ES-I3 (cell line): ENCODE results near the gene OGG1.

Experiments used
- H3K36me3 ChIP-seq: 2 replicates; pipeline ENCODE4 v1.6.1; 2013; ENCODE audit warnings: mild to moderate bottlenecking, low read length, control low read depth, moderate library complexity; ENCODE audit not compliant: insufficient read depth
- H3K4me1 ChIP-seq: 2 replicates; pipeline ENCODE4 v1.6.1; 2013; ENCODE audit warnings: mild to moderate bottlenecking, control low read depth, low read length; ENCODE audit not compliant: insufficient read depth
- H3K9ac ChIP-seq: 2 replicates; pipeline ENCODE4 v1.6.1; 2013; ENCODE audit warnings: low read depth, mild to moderate bottlenecking, low read length, moderate library complexity
- H3K9me3 ChIP-seq: 2 replicates; pipeline ENCODE4 v1.6.1; 2013; ENCODE audit warnings: mild to moderate bottlenecking, low read length, moderate library complexity; ENCODE audit not compliant: control insufficient read depth, insufficient read depth

Gene OGG1

GRCh38 chr3:9793161-9793781, 43.5 kb downstream of the OGG1 start:
- H3K9me3 ChIP-seq = no peaks in the 10 kb centered on the region
- H3K36me3 ChIP-seq = peaks cover 6% of the 10 kb centered on the region
- H3K4me1 ChIP-seq = no peaks in the 10 kb centered on the region; the same call in 1 of the 2 replicates
- H3K9ac ChIP-seq = peak overlapping the region; percentile 81

GRCh38 chr3:9794400-9794799, 44.6 kb downstream of the OGG1 start:
- H3K9me3 ChIP-seq = no peaks in the 10 kb centered on the region
- no peak overlapping the region for H3K9ac ChIP-seq
- peaks cover 13% of the 10 kb centered on the region for H3K36me3 ChIP-seq
- no peaks in the 10 kb centered on the region; the same call in 1 of the 2 replicates for H3K4me1 ChIP-seq

GRCh38 chr3:9795207-9795606, 45.5 kb downstream of the OGG1 start:
- Histone ChIP-seq H3K36me3 (peaks cover 21% of the 10 kb centered on the region), H3K4me1 (no peaks in the 10 kb centered on the region; the same call in 1 of the 2 replicates), H3K9ac (no peak overlapping the region), H3K9me3 (no peaks in the 10 kb centered on the region)

GRCh38 chr3:9797196-9797945, 47.6 kb downstream of the OGG1 start:
- peaks cover 25% of the 10 kb centered on the region for H3K36me3 ChIP-seq
- no peaks in the 10 kb centered on the region for H3K9me3 ChIP-seq
- H3K4me1 ChIP-seq = no peaks in the 10 kb centered on the region; the same call in 1 of the 2 replicates
- H3K9ac ChIP-seq = no peak overlapping the region

GRCh38 chr3:9800529-9800928, 50.8 kb downstream of the OGG1 start:
- H3K9ac ChIP-seq = no peak overlapping the region
- H3K4me1 ChIP-seq = no peaks in the 10 kb centered on the region
- H3K9me3 ChIP-seq = no peaks in the 10 kb centered on the region
- H3K36me3 ChIP-seq = peaks cover 44% of the 10 kb centered on the region

GRCh38 chr3:9803494-9803893, 53.7 kb downstream of the OGG1 start:
- Histone ChIP-seq H3K36me3 (peaks cover 46% of the 10 kb centered on the region), H3K9me3 (no peaks in the 10 kb centered on the region), H3K4me1 (no peaks in the 10 kb centered on the region)

GRCh38 chr3:9804996-9805395, 55.2 kb downstream of the OGG1 start:
- H3K4me1 ChIP-seq = peaks cover 6% of the 10 kb centered on the region; the same call in 1 of the 2 replicates
- no peaks in the 10 kb centered on the region for H3K9me3 ChIP-seq
- no peak overlapping the region for H3K9ac ChIP-seq
- H3K36me3 ChIP-seq = peaks cover 35% of the 10 kb centered on the region

More at GRCh38 chr3:9803494-9803893, 53.7 kb downstream of the OGG1 start:
- H3K9ac ChIP-seq = no peak overlapping the region

GRCh38 chr3:9806137-9806536, 56.4 kb downstream of the OGG1 start:
- peaks cover 6% of the 10 kb centered on the region; the same call in 1 of the 2 replicates for H3K4me1 ChIP-seq
- H3K36me3 ChIP-seq = peaks cover 30% of the 10 kb centered on the region
- no peak overlapping the region for H3K9ac ChIP-seq
- H3K9me3 ChIP-seq = no peaks in the 10 kb centered on the region
